GM18520 (cell line): Measurements from ENCODE around the gene PLOD3.

Experiments used
- ATAC-seq: cut with Tn5 transposase; IDR thresholded peaks from one replicate; pipeline ENCODE4 v1.9.1; 2021; ENCODE audit not compliant: unreplicated experiment

Gene PLOD3

DNA sequence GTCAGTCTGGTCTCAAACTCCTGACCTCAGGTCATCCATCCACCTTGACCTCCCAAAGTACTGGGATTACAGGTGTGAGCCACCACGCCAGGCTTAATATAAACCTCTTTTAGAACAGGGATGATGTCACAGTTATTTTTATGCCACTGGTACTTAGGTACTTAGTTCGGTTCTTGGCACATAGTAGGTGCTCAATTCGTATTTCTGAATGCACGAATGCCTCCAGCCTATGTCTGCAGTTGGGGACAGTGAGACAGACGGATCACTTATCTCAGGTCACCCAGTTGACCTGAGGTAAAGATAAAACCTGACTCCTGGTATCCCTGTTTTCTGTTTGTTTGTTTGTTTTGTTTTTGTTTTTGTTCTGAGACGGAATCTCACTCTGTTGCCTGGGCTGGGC is 31.2 kb downstream of the PLOD3 start:
- ATAC-seq: no peak

DNA sequence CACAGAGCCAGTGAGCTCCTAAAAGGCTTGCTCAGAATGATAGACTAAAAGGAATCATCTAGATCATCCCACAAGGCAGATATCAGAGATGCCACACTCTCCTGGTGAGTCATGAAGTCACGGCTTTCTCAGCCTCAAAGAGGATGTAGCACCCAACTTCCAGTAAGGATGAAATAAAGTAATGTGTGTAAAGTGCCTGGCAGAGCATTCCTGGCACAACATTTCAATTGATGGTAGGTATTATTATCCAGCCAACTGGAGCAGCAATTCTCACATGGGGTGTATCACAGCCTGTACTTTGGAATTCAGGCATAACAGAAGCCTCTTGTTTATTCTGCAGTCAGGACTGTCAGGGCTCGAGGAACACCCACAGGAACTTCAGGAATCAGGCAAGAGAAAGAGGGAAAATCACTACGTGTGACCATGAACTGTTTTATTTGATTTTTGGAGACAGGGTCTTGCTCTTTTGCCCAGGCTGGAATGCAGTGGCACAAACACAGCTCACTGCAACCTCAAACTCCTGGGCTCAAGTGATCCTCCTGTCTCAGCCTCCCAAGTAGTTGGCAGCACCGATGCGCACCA is 32.0 kb downstream of the PLOD3 start:
- no peak for ATAC-seq

DNA sequence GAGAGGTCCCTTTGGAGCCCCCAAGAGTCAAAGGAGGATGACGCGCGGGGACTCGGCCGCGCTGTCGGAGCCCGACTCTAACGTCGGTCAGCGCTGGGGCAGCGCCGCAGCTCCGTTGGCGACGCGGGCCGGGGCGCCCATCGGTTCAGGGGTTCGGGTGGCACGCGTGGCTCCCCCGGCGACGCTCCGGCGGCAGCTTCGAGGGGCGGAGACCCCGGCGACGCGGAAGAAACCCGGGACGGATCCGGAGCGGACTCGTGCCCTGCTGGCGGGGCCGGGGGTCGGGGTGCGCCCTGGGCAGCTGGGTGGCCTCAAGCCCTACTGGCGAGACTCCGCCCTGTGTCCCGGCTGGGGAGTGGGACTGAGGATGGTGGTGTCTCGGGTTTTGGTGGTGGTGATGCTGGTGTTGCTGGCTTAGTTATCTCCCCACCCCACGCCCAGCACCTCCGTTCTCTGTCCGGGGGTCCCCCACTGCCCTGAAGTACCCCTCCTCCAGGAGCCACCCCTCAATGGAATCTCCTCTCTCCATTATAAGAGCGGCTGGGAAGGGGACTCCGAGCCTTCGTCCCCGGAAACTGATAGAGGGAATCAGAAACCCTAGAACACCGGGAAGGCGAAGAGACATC is 37.1 kb downstream of the PLOD3 start, which contains the start of gene NAT16:
TSS of gene NAT16 (minus strand) at position 164 of the 626 bp plus-strand sequence. CDS start 5,486 bp downstream, outside the sequence.
- no peak for ATAC-seq

DNA sequence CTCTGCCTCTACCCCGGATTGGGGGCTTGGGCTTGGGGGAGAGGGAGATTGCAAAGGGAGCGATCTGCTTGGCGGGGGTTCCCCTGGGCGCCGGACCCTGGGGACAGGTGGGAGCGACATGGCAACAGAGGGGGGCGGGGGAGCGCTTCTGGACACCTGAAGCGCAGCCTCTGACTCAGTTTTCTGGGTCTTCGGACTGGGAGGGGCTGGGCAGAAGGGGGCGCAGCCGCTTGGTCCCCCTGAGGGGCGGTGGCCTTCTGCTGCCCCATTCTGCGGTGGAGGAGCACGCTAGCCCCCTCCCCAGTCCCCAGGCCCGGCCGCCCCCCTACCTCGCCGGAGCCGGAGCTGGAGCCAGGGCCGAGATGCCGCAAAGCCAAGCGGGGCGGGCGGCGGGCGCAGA is 37.7 kb downstream of the PLOD3 start:
- no peak for ATAC-seq

DNA sequence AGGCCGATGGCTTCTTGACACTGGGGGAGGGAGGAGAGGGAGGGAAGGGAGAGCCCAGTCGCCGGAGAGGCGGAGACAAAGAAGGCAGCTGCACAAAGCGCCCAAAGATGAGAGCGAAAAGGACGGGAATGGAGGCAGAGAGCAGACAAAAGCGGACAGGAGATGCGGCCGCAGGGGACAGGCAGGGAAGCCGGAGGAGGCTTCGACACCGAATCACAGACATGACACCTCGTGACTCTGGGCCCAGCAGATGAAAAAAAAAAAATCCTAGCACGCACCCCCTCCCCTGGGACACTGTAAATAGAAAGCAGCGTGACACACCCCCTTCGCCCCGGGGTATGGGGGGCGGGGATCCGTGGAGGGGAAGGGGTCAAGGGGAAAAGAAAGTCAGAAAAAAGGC is 38.3 kb downstream of the PLOD3 start:
- no peak for ATAC-seq

DNA sequence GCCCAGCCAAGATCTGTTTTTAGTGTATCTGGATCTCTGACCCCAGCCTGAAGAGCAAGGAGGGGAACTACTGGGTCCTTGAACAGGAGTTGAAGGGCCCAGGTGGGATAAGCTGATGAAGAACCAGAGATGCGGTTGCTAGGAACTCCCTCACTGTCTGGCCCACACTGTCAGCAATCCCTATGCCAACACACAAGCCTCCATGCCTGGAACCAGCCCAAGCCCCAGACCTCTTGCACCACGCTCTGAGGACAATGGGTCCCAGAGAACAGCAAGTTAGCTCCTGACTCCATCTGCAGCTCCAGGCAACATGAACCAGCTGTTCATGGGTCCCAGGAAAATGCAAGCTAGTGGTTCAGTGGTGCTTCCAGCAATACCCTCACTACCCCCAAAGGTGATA is 39.7 kb downstream of the PLOD3 start:
- ATAC-seq: no peak

DNA sequence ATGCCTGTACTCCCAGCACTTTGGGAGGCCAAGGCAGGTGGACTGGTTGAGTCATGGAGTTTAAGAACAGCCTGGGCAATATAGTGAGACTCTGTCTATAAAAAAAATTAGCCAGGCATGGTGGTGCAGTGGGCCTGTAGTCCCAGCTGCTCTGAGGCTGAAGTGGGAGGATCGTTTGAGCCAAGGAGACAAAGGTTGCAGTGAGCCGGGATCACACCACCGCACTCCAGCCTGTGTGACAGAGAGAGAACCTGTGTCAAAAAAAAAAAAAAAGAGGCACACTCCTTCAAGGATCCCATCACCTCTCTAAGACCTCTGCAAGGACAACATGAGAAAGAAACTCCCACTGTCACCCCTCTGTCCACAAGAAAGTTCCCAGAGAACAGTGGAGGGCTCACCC is 41.7 kb downstream of the PLOD3 start:
- ATAC-seq: no peak

DNA sequence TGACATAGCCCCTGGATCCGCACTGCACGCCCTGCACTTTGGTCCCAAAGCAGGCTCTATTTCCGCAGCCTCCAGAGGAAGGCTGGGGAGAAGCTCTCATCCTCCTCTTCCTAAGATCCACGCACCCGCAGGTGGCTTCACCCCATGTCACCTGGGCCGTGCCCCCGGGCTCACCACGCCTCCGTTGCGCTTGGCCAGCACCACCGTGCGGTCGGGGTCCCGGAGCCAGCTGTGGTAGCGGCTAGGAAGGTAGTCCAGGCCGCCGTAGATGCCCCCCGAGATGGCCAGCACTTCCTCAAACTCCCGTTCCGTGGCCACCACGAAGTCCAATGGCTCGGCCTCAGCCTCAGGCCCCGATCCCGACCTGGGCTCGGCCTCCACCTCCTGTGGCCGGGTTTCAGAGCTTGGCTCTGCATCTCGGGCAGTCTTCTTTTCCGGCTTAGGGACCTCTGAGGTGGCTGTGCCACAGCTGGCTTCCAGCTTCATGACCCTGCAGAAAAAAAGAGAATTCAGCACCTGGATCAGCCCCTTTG is 43.0 kb downstream of the PLOD3 start:
- ATAC-seq: no peak

DNA sequence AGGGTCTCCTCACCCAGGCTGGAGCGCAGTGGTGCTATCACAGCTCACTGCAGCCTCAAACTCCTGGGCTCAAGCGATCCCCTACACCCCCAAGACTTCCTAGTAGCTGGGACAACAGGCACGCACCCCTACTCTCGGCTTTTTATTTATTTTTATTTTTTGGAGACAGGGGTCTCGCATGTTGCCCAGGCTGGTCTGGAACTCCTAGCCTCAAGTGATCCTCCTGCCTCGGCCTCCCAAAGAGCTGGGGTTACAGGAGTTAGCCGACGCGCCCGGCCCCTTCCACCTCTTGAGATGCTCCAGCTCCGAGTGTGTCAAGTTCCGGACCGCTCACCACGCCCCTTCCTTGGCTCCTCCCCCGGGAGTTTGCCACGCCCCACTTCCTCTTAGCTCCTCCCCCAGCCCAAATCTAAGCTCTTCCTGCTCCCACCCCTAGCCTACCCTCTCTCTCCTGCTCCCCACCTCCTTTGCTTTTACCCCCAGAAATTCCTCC is 43.6 kb downstream of the PLOD3 start:
- ATAC-seq: no peak

DNA sequence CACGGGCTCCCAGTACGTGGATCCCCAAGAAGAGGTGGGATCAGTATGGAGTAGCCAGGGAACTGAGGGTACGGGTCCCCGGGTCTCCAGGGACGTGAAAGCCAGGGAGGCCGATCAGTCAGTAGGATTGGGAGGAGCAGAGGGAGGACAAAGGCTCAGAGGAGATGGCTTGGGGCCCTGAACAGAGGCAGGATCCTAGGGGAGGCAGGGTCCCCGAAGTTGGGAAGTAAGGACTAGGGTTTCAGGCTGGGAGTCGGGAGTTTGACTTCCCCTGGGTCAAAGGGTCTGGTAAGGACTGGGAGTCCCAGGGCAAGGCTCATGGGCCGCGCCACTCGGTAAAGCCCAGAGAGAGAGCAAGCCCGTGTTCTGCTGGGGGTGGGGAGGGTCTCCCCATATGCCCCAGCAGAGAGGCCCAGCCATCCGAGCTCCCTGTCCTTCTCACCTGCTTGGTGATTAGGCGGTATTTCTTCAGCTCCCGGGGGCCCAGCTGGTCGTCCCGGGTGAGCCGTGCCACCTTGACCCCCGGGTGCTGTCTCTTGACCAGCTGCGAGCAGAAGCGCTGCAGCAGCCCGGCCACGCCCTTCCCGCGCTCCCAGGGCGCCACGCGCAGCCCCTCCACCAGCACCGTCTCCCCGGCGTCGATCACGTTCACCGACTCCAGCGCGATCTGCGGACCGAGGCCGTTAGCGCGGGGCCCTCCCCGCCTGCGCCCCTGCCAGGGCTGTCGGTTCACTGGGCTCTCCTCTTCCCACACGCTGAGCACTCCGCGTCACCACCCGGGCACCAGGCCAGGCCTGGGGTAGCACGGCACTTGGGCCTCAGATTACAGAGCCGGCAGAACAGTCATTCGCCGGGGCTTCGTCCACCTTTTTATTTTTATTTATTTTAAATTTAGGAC is 44.3 kb downstream of the PLOD3 start:
- no peak for ATAC-seq

DNA sequence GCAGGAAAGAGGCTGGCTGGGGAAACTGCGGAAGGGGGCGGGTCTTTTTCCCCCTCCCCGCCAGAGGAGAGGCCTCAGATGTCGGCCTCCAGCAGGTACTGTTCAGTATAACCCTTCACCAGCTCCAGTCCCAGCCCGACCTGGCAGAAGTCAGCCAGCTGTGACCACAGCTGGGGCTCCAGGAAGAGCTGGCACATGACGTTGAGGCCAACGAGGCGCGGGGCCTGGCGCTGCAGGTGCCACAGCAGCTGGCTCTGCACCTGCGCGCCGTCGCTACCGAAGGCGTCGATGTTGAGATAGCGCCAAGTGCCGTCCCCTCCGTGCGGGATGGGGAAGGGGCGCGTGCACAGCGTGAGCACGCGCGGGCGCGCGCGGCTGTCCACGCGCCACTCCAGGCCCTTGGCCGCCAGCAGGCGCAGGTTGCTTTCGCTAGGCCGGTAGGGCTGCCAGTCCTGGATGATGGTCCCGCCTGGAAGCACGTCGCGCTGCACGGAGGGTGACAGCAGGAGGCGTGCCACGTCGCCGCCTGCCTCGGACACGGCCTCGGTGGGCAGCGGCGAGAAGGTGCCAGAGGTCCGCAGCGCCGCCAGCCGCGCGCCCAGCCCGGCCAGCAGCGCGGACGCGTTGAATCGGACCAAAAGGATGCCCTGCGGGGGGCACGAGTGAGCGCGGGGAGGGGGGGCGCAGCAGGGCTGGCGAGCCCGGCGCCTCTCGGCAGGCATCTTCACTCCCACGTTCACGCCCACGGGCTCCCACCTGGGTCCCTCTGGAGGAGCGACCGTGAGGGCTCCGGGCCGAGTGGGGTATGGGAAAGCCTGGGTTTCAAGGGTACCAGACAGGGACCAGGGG is 45.2 kb downstream of the PLOD3 start:
- no peak for ATAC-seq

DNA sequence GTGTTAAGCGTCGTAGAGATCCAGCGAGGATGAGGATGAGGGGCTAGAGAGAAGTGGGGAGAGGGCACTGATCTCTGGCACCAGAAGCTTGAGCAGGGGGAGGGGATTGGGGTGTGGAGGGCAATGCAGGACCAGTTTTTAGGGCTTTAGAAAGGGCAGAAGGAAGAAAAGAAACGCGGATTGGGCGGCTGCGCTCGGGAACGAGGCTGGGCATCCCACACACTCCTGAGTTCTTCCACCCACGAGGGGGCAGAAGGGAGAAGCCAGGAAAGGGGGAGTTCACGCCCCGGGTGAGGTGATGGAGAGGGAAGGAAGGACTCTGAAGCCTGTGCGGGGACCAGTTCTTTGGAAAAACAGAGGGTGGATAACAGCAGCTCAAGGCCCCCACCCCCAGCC is 45.9 kb downstream of the PLOD3 start:
- no peak for ATAC-seq

DNA sequence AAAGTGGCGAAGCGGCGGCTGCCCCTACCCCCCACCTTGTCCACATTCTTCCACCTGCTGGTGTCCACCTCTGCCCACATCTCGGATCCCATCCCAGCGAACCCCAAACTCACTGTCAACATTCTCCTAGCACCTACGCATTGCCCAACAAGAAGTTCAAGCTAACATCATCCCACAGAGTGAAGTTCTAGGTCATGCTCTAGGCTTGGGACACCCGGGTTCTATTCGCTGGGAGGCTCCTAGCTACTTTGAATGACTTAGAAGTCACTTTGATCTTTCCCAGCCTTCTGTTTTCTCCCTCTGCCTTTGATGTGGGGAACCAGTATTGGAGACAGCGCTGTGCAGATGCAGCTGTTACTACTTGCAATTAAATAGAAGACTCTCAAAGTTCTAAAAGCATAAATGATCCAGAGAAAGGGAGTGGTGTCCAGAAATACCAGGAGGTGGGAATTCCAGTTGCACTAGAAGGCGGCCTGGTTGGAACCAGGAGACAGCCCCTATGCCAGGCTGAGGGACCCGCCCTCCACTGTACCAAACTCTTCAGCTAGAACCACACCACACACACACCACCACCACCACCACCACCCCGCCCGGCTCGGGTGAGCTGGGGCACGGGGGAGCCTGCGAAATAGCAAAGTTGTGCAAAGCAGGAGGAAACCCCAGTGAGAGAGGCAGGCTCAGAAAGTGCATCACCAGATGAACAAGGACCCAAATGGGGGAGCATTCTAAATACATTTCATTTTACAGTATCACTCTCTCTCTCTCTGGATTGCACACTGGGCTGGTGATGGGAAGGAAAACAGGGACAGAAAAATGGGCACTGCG is 46.6 kb downstream of the PLOD3 start:
- ATAC-seq: no peak

DNA sequence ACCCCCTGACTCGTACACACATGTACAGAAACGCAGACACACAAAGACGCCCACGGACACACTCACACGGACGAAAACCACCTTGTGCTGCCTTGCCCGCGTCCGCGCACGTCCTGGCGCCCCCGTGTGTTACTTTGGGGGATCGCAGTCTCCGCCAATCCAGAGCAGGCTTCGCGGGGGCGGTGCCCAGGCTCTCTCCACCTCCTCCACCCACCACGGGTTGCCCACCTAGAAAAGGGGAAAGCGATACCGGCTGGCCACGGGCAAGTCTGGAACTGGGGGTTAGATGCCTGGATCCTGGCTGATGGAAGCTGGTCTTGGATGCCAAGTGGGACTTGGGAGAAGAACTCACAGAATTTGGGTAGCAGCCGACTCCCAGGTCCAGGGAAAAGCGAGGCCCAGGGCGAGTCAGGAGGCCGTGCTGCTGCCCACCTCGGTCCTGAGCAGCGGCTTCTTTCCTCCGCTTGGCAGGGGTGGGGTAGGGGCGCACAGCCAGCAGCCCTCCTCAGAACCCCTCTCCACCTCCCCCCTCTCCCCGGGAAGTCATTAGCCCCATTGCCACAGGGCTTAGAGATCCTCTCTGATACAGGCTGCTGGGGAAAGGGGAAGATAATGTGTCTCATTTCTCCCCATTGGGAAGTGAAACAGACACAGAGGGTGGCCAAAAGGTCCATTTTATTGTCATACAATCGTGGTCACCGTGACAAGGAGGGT is 47.4 kb downstream of the PLOD3 start:
- no peak for ATAC-seq

DNA sequence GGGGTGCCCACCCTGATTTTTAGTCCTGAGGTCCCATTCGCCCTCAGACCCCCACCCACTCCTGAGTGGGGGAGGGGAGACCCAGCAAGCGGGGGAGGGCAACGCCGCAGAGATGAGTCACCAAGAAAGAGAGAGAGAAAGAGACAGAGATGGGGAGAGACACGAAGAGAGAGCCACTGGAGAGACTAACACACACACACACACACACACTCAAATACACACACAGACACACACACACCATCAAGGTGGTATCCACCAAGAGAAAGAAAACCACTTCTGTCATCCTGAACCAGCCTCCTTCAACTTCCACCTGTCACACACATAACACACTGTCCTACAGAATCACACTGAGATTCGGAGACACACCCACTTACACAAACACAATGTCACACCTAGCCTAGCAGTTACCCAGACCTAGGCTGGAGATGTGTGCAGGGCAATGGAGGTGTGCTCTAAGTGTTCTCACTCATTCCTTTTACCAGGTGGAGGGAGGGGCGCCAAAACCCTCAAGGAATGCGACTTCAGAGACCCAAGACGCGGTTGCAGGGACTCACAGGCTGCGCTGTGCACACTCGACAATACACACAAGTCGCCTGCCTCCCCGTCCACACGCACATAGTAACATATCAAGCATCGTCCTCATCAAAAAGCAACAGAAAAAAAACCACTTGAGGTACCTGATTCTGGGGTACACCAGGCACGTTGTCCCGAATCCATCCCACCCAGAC is 48.1 kb downstream of the PLOD3 start:
- no peak for ATAC-seq

DNA sequence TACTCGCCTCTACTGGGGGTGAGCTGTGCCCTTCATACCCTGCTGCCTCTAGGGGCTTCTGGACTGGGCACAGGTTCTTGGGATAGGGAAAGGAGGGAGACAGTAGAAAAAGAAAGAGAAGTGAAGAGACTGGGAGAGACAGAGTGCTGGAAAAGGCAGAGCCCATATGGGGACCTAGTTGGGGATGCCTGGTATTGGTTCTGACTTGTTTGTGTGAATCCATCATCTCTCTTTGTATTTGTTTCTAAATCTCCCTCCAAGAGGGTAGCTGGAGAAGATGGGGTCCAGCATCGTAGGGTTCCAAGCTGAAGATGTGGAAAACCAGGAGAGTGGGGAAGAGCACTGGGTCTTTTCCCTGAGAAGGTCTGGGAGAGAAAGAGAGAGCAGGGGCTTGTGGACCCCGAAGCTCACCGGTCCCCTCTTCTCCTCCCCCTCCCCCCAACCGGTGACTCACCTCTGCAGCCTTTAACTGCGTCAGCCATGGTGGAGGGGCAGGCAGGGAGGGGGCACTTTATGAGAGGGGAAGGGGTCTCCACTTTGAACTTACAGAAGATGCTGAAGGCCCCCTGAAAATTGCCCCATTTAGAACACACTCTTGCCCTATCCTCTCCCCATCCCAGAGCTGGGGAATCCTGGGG is 48.9 kb downstream of the PLOD3 start:
- no peak for ATAC-seq

DNA sequence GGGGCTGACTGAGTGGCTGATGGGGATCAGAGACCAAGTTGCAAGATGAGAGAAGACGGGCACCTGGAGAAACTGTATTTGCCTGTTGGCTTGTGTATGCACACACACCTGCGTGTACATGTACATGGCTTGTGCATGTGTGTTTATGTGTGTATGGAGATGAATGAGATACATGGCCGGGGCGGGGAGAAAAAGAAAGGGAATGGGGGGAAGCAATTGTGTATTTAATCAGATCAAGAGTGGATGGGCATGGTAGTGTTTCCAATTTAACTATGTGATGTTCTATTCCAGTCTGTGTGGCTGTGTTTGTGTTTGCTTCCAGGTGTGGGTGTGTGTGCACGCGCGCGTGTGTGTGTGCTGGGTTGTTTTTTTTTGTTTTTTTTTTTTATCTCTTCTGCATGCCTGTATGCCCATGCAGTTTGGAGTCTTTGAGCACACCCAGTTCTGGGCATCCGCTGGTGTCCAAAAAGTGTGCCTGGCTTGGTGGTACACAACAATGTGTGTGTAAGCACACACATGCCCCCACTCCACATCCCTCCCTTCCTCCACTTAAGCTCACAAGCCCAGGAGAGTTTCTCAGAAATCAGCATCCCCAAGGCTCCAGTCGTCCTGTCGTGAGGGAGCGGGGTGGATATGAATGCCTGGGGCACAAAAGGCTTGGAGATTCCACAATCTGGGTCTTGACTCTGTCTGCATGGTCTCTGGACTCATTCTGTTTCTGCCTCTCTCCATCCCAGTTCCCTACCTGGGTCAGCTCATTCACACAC is 49.6 kb downstream of the PLOD3 start:
- ATAC-seq: no peak
